ENCODE results near the gene IGF2BP2. TPM values are rescaled to one million over a fixed set of nuclear protein-coding genes. Genes with fewer than 3 reads are reported as not detected.

The IGF2BP2 gene
- total RNA-seq, 2 donors from 2014 or later, result 2.6 to 2.7 TPM

DNA sequence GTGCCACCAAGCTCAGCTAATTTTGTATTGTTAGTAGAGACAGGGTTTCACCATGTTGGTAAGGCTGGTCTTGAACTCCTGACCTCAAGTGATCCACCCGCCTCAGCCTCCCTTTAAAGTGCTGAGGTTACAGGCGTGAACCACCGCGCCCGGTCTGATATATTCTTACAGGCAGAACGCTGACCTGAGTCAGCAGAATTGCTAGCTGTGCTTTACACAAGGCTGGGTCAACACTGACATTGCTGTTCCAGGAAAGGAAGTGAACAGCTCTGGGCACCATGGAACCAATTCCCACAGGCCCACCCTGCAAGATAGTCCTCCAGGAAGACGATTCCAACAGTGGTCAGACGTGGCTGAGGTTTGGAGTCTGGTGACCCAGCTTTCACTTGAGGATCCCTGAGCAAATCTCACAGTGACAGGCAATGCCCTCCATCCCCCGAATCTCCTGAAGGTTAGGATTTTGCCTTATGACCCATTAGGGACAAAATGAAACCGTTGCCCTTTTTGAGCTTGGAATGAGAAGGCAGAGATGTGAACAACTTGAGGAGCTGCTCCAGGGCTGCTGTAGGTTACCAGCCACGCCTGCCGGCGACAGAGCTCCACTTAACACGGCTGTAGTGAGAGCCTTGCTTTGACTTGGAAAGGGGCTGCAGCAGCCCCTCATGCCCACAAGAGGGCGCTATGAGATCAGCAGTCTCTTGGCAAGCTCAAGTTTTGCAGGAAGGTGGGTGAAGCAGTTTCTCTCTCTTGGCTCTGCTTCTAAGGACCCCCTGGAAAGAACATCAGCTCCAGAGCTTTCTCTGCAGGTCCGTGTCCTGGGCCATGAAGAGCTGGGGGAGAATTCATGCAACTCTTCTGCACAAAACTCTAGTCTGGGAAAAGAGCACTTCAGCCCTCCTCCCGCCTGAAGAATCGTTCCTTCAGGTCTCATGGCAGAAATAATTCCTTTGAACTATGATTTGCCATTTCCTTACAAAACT lies 164.6 kb downstream of the IGF2BP2 start:
- H3K4me3 ChIP-seq, result peak overlapping the region; percentile 45

DNA sequence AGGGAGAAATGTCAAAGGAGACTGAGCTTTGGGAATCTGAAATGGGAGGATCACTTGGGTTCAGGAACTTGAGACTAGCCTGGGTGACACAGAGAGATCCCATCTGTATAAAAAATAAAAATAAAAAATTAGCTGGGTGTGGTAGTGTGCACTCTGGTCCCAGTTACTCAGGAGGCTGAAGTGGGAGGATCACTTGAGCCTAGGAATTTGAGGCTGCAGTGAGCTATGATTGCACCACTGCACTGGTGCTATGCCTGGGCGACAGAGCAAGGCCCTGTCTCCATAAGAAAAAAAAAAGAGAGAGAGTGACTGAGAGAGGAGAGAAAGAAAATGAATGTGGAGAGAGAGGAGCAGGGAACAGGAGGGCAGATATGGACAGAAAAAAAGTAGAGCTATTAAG lies 165.9 kb downstream of the IGF2BP2 start:
- no peaks in the 10 kb centered on the region for H3K27me3 ChIP-seq (replicated peaks; ENCODE audit: insufficient read depth)
- no peaks in the 10 kb centered on the region for H3K9me3 ChIP-seq
- TF ChIP-seq, protein P1, sequence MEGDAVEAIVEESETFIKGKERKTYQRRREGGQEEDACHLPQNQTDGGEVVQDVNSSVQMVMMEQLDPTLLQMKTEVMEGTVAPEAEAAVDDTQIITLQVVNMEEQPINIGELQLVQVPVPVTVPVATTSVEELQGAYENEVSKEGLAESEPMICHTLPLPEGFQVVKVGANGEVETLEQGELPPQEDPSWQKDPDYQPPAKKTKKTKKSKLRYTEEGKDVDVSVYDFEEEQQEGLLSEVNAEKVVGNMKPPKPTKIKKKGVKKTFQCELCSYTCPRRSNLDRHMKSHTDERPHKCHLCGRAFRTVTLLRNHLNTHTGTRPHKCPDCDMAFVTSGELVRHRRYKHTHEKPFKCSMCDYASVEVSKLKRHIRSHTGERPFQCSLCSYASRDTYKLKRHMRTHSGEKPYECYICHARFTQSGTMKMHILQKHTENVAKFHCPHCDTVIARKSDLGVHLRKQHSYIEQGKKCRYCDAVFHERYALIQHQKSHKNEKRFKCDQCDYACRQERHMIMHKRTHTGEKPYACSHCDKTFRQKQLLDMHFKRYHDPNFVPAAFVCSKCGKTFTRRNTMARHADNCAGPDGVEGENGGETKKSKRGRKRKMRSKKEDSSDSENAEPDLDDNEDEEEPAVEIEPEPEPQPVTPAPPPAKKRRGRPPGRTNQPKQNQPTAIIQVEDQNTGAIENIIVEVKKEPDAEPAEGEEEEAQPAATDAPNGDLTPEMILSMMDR (IDR thresholded peaks at IDR 0.05), result no peak
- H3K36me3 ChIP-seq, result no peaks in the 10 kb centered on the region
- peak; percentile 1 for ATAC-seq (ENCODE audit: insufficient number of reproducible peaks, low FRiP score, low read depth)
- DNase-seq (ENCODE audit: low spot score), result no peak
- no peak overlapping the region for H3K4me3 ChIP-seq
- peaks cover 23 to 49% of the 10 kb centered on the region in 2 donors for H3K4me1 ChIP-seq (ENCODE audit: control insufficient read depth in 1 of 2, low read depth in 2 of 2)
- H3K27ac ChIP-seq, result peak overlapping the region; percentile 29 to 59

More for the DNA sequence above, 164.6 kb downstream of the IGF2BP2 start:
- TF ChIP-seq, protein P1 (IDR thresholded peaks at IDR 0.05), result peak; percentile 94
- H3K36me3 ChIP-seq, result no peaks in the 10 kb centered on the region
- H3K4me1 ChIP-seq (ENCODE audit: control insufficient read depth in 1 of 2, low read depth in 2 of 2), result peaks cover 23 to 49% of the 10 kb centered on the region in 2 donors
- peak overlapping the region in 1 of 2 donors; percentile 3 for H3K27ac ChIP-seq
- DNase-seq (ENCODE audit: low spot score) (no peak), ATAC-seq (ENCODE audit: insufficient number of reproducible peaks, low FRiP score, low read depth) (no peak)
- no peaks in the 10 kb centered on the region for H3K9me3 ChIP-seq
- no peaks in the 10 kb centered on the region for H3K27me3 ChIP-seq (replicated peaks; ENCODE audit: insufficient read depth)

DNA sequence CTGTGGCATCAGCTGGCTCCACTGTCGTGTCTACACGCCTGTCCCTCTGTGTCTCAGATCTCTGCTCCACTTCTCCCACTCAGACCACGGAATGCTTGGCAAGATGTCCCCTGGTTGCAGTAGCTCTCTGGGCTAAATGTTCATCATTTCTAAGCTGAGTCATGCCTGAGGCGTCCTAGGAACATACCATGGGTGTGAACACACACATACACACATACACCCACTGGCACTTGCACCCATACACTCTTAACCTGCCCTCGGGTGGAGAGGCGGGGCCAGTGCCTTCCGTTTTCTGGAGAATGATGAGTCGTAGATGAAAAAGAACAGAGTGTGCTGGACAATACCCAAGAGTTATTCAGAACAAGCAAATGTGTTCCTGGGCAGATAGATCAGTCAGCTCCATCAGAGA lies 166.3 kb downstream of the IGF2BP2 start:
- Histone ChIP-seq H3K36me3 (no peaks in the 10 kb centered on the region), H3K9me3 (no peaks in the 10 kb centered on the region), H3K4me1 (ENCODE audit: control insufficient read depth in 1 of 2, low read depth in 2 of 2) (peaks cover 23 to 49% of the 10 kb centered on the region in 2 donors), H3K27ac (peak overlapping the region; percentile 29 to 59), H3K27me3 (replicated peaks; ENCODE audit: insufficient read depth) (no peaks in the 10 kb centered on the region), H3K4me3 (no peak overlapping the region)
- peak; percentile 77 for DNase-seq (ENCODE audit: low spot score)
- peak; percentile 68 for ATAC-seq (ENCODE audit: insufficient number of reproducible peaks, low FRiP score, low read depth)
- TF ChIP-seq, protein P1 (IDR thresholded peaks at IDR 0.05), result no peak

GRCh38 chr3:185657691-185658503 lies 166.9 kb downstream of the IGF2BP2 start:
- no peak for ATAC-seq (ENCODE audit: insufficient number of reproducible peaks, low FRiP score, low read depth)
- TF ChIP-seq, protein P1 (IDR thresholded peaks at IDR 0.05), result no peak
- peak overlapping the region; percentile 31 to 76 for H3K27ac ChIP-seq
- DNase-seq (ENCODE audit: low spot score), result no peak
- H3K36me3 ChIP-seq, result no peaks in the 10 kb centered on the region
- H3K4me3 ChIP-seq, result no peak overlapping the region
- no peaks in the 10 kb centered on the region for H3K9me3 ChIP-seq
- H3K4me1 ChIP-seq (ENCODE audit: control insufficient read depth in 1 of 2, low read depth in 2 of 2), result peaks cover 23 to 49% of the 10 kb centered on the region in 2 donors
- H3K27me3 ChIP-seq (replicated peaks; ENCODE audit: insufficient read depth), result no peaks in the 10 kb centered on the region

DNA sequence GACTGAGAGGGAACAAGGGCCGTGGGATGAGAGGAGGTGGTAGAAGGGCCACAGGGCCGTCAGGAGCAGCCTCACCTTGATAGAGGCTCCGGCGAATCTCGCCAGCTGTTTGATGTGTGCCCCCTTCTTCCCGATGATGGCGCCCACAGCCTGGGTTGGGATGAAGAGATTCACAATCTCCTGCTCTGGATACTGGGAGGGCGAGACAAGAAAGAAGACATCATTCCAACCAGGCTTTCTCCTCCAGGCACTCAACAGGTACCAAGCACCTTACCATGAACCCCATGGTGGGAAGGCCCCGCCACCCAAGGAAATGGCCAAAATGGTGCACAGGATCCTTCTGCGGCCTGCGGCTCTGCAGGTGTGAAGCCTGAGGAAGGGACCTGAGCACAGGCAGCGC lies 167.6 kb downstream of the IGF2BP2 start:
- H3K9me3 ChIP-seq, result no peaks in the 10 kb centered on the region
- H3K4me1 ChIP-seq (ENCODE audit: control insufficient read depth in 1 of 2, low read depth in 2 of 2), result peaks cover 23 to 49% of the 10 kb centered on the region in 2 donors
- H3K36me3 ChIP-seq, result no peaks in the 10 kb centered on the region
- H3K27ac ChIP-seq, result peak overlapping the region; percentile 36 to 76
- TF ChIP-seq, protein P1 (IDR thresholded peaks at IDR 0.05), result no peak
- no peak overlapping the region for H3K4me3 ChIP-seq
- ATAC-seq (ENCODE audit: insufficient number of reproducible peaks, low FRiP score, low read depth), result no peak
- H3K27me3 ChIP-seq (replicated peaks; ENCODE audit: insufficient read depth), result no peaks in the 10 kb centered on the region
- no peak for DNase-seq (ENCODE audit: low spot score)

Data from thoracic aorta (tissue), 2 donors.